Iris pigment epithelial cell (primary cell): ENCODE results near the gene BUB1.
"Not testable (repeated sequence)": the region's sequence is repeated elsewhere in the genome, so short reads cannot be mapped to it uniquely, and the experiment has no call there.

Experiments
- DNase-seq: peaks from one replicate; pipeline ENCODE4 v3.0.0-alpha.2; 2011; ENCODE audit warnings: low read depth

Gene BUB1

DNA sequence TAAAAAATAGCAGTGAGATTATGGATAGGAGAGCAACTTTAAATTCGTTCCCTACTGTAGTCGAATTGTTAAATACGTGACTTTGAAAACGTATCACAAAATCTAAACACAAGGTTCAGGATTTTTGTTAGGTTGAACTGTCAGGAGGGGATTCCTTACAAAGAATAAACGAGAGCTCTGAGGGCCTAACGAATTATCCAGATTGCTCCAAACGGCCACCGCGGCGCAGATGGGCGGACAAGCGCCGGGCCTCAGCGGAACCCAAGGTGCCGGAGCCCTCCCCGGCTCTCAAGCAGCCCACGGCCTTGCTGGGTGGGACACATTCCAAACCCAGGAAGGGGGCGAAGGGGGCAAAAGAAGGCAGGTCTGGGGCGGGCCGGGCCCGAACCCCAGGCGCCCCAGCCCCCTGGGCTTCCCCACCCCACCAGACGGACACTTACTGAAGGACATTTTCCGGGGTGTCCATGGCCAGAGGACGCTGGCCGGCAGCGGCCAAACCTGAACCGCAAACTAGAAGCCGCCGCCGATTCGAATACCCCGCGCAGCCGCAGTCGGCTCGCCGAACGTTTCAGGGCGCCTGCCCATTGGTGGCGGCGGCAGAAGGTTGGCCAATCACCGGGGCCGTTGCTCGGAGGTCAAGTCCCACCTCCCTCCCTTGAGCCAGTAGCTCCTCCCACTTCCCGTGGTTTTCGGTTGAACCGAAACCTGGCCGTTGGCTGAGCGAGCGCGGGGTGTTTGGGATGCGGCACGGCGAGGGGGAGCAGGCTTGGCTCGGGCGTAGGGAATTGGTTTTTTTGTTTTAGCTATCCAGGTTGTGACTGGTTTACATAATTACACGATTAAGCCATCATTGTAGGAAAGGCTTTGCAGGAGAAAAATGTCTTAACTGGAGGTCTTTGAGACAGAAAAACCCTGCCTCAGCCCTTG is at the start of gene BUB1:
TSS of gene BUB1 (minus strand) at position 534 of the 927 bp plus-strand sequence. CDS start at position 466, 68 bp downstream.
- DNase-seq = peak; percentile 97

DNA sequence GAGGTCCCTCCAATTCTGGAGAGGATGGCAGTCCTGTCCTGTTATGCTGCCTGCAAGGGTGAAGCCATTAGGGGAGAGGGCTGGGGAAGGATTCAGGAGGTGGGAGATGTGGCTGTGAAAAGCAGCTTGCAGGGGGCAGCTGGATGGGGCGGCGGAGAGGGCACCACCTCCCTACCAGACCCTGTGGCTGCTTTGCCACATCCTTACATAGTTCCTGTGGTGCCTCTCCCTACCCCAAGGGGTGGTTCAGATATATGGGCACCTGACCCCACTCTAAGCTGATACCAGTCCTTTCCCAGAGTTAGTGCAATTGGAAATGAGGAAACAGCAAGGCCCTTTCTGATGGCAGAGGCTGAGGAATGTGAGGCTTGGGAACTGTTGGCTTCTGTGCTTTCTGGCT is 48.4 kb upstream of the BUB1 start:
- no peak for DNase-seq

DNA sequence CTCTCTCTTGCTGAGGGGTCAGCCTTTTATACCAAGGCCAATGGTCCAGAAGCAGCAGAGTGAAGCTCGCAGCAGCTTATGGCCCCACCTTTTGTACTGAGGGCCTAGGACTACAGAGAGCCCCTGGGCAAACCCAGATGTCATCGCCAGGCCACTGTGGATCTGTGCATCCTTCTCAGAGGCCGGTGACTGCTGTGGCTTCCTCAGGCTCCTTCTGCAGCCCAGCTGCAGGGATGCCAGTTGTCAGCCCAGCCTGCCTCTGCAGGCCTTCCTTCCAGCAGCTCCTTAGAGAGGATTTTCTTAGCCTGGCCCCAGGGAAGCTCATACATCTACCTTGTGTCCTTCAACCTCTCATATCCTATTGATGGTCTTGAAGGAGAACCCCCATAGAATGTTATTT is 48.0 kb upstream of the BUB1 start:
- no peak for DNase-seq

DNA sequence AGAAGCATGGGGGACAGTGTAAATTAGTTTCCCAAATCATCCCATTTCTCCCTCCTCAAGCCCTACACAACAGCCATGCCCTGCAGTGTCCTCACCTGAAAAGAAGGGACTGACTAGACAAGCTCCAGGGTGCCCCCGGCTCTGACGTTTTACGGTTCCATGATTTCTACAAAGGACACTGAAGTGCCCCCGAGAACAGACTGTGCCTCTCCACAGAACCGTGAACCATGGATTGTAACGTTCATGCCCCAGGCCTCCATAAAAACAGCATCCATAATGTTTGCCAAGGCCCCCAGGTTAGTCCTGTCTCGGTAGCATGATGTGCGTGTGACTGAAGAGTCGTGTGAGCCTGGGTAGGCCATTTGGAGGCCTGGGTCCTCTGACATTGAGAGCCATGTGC is 47.5 kb upstream of the BUB1 start:
- no peak for DNase-seq

DNA sequence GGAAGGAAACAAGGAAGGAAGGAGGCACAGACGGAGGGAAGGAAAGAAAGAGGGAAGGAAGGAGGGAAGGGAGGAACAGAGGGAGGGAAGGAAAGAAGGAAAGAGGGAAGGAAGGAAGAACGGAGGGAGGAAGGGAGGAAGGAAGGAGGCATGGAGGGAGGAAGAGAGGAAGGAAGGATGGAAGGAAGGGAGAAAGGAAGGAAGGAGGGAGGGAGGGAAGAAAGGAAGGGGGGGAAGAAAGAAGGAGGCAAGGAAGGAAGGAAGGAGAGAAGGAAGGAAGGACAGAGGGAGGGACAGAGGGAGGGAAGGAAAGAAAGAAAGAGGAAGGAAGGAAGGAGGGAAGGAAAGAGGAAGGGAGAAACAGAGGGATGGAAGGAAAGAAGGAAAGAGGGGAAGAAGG is 47.0 kb upstream of the BUB1 start:
- DNase-seq = no peak

DNA sequence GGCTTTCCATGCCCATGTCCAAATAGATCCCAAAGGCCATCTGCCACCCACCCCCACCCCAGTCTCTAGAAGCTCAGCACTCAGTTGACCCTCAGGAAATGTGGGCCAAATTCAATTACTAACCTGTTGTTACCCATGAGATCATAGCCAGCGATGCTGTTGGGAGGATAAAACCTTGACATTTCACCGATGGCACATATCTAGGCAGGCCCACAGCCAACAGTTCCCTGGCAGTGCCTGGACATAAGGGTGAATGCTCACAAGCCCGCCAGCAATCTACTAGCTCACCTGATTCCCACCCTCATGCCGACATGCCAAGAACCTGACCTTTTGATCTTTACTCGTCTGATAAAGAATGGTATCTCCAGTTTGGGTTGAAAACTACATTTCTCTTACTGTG is 42.7 kb upstream of the BUB1 start:
- no peak for DNase-seq

DNA sequence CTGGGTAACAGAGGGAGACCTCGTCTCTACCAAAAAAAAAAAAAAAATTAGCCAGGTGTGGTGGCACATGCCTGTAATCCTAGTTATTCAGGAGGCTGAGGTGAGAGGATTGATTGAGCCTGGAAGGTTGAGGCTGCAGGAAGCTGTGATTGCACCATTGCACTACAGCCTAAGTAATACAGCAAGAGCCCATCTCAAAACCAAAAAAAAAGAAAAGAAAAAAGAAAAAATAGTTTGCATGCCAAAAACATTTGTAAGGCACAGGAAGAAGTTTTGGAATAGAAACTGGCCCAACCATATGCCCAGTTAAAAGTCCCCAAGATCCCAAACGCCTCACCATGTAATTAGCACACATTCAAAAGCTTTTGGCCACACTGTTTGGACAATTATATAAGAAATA is 41.1 kb upstream of the BUB1 start:
- no peak for DNase-seq

DNA sequence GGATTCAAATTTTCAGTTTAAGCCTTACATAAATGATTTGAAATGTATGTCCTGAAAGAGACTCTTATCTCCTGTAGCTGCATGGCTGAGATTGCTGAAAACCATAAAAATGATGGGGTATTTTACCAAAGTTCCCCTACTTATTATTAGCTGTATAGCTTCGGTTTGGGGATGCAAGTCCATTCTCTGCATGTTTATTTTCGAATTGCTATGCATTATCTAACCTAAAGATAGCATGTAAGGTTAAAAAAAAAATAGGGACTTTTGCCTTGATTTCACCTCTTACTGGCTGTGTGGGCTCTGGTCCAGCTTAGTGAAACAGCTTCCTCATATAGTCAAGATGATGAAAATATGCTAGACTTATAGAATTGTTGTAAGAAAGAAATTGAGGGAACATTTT is 40.5 kb upstream of the BUB1 start:
- DNase-seq = no peak

DNA sequence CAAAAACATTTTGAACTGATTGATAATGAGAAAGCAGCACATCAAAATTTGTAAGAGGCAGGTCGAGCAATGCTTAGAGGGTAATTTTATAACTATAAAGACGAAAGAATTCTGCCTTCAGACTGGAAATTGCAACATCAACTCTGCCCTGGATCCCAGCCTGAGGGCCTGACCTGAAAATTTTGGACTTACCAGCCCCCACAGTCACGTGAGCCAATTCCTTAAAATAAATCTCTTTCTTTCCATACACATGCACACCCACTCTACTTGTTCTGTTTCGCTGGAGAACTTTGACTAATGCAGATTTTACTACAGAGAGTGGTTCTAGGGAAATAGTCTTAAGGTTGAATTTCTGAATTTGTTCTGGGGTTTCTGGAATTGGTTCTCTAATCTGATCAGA is 39.9 kb upstream of the BUB1 start:
- no peak for DNase-seq

DNA sequence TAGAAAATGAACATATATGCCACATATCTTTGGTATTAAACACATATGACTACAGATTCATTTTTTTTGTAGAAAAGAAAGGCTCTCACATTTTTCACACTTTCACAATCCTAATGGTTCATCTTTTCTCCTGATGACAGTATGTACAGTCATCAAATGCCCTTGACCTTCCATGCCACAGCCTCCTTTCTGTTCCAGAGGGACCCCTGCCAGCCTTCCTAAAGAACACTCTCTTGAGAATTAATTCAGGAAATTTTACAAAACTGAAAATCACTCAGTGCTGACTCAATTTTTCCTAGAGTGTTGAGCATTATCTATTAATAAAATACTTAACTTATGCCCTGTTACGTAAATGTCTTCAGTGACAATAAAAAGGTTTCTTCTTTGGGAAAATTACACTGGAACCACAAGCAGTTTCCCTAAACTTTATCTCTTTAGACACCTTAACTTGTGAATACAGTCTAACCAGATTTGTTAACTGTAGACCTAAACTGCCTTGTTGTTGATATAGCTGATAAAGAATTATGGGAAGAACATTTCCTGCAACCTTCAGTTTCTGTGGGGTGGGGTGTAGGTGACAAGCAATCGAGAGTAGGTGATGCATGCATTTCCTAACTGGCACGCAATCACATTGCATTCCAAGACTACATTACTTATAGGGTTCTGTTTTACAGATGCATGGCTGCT is 39.2 kb upstream of the BUB1 start:
- no peak for DNase-seq

DNA sequence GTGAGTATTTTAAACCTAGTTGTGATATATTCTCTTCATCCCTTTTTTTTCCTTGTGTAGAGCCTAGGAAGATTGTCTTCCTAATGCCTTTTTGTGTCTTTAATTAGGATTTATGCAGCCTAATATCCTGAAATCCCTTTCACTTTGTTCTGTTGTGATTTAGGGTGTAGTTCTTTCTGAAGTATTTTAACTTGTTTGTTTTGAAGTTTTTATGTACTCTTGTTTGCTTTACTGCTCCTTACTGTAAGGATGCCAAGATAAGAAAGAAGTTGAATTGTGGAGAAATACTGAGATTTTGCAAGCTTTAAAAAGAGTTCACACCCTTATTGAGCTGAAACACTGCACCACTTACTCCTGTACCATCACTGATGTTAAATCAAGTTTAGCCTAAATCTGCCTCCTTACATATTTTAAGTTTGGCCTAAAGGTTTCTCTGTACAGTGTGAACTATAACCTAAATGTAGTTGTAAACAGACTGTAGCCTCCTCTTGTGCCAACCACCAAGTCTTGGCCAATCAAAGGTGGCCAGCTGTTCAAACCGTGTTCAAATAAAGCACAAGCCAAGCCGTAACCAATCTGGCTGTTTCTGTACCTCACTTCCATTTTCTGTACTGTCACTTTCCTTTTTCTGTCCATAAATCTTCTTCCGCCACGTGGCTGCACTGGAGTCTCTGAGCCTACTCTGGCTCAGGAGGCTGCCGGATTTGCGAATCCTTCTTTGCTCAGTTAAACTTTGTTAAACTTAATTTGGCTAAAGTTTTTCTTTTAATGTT is 36.8 kb upstream of the BUB1 start:
- DNase-seq = no peak

DNA sequence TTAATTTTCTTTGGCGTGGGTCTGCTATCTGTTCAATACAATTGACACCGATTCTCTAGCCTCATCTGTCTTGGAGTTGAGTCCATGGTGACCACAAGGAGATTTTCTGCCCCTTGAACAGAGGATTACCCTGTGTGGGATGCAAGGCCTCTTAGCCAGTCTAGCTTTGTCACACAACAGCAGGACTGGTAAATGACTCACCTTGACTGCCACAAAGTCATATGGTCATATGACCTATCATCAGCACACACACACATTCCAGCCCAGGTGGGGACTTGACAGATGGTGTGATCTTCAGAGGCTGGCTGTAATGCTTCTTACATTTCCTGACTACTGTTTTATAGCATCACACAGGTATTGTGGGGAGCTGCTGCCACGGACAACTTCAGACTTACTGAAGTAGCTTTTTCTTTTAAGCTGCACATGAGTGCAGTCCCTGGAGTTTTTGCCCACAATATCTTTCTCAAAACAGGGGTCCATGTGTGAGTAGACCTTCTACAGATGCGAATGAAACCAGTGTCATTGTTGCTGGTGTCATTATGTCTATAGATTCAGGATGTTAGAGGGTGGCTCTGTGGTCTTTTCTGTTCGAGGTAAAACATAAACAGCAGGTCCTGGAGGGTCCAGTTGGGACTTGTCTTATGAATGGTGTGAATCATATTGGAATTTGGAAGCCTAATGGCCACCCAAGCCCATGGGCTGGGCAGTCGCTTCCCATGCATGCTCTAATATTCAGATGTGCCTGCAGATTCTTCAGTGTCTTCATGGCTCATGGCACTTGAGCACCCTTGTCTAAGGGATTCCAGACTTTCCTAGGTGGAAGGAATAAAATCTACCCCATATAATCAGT is 35.9 kb upstream of the BUB1 start:
- DNase-seq = no peak

DNA sequence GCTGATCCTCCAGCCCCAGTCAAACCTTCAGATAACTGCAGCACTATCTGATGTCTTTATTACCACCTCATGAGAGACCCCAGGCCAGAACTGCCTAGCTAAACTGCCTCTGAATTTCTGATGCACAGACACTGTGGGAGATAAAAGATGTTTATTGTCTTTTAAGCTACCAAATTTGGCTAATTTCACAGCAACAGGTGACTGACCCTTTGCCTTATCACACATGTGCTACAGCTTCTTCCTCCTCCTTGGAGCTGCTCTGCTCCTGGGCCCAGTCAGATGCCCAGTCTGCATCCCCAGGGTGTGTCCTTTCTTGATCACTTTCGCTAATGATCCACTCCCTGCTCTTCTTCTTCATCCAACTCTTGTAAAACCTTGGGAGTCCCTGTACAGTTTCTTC is 34.9 kb upstream of the BUB1 start:
- DNase-seq = no peak

DNA sequence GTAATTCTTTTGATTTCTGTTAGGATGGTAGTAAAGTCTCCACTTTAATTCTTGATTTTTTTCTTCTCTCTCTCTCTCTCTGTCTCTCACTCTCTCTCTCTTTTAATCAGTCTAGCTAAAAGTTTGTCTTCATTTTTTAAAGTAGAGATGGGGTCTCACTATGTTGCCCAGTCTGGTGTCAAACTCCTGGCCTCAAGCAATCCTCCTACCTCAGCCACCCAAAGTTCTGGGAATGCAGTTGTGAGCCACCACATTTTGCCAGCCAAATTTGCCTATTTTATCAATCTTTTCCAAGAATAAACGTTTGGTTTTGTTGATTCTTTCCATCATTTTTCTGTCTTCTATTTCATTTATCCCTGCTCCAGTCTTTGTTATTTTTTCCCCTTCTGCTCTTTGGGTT is 30.6 kb upstream of the BUB1 start:
- DNase-seq = no peak

DNA sequence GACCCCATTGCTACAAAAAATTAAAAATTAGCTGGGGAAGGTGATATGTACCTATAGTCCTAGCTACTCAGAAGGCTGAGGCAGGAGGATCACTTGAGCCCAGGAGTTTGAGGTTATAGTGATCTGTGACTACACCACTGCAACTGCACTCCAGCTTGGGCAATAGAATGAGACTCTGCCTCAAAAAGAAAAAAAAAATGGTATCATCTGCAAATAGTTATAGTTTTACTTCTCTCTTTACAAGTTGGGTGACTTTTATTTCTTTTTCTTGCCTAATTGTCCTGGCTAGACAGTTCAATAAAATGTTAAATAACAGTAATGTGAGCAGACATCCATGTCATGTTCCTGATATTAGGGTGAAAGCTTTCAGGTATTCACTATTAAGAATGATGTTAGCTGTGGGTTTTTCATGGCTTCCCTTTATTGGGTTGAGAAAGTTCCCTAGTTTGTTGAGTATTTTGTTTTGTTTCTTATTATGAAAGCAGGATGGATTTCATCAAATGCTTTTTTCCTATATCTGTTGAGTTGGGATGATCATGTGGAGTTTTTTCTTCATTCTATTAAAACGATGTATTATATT is 29.6 kb upstream of the BUB1 start:
- DNase-seq = no peak

DNA sequence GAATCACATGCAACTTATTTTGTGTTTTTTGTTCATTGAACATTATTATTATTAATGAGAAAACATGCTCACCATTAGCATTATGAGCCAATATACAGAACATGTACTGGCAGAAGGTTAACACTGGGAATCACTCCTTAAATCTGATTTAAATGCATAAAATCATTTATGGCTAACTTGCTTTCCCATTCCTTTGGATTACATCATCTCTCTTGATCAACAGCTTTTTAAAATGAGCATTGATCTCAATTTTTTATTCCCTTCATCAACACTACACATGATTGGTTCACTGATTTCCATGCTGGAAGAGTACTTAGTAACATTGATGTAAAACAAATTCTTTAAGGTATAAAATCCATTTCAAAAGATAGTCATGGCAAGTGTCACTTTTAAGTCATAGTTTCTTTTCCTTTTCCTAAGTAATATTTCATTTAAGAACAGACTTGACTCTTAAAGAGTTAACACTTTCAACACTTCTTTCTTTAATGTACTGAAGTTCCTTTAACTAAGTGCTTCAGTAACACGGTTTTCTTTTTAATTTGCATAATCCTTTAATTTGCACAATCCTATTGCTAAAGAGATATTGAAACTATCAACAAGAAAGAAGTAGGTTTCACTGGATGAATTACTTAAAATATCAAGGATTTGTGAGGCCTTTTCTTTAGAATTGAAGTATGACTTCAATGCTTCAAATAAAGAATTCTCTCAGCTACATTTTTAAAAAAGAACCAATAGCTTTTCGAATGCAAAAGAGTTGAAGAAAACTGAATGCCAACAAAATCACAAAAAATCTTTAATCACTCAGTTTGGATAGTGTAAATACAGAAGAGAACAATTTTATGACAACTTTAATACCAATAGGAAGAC is 24.9 kb upstream of the BUB1 start:
- no peak for DNase-seq

DNA sequence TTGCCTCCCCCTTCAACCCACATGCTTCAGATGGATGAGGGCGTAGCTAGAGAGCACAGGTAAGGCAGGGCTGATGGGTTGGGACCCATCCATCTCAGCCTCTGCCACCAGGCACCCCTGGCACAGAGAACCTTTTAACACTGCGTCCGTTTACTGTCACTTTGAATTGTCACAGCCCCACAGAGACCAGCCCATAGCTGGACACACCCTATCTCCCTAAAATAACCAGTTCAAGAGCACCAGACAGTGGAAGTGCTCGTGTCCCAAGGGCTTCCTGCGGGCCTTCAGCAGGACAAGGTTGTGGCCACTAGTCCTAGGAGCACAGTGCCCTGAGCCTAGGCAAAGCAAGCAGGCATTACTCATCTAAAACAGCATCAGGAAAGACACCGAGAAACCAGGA is 20.4 kb upstream of the BUB1 start:
- not testable (repeated sequence) for DNase-seq

DNA sequence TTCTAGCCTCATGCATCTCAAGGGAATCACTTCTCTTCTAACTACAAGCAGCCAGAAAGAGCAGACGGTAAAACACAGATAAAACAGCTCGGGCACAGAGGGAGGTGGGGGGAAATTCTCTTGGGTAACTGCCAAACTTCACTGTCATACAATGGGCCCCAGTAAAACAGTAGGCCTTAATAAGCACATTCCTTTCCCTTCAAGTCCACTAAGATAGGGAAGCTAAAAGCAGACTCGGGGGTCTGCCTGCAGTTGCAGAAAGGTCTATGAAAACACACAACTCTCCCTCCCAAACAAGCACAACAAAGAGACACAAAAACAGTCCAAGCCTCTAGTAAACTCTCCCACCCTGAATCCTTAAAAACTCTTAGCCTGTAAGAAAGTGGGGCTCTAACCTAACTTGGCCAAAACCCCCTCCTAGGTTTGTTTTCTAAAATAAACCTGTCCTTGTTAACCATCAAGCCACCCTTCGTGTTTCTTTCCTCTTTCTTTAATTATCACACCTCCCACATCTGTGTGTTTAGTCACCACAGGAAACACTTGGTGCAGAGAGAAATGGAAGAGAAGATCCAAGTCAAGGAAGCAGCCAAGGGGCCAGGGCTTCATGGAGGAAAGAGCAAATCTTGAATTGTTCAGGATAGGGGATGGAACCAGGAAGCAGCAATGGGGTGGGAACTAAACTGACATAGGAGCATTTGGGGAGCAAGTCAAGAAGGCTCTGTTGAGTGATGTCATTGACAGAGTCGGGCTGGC is 17.5 kb upstream of the BUB1 start:
- DNase-seq = not testable (repeated sequence)

DNA sequence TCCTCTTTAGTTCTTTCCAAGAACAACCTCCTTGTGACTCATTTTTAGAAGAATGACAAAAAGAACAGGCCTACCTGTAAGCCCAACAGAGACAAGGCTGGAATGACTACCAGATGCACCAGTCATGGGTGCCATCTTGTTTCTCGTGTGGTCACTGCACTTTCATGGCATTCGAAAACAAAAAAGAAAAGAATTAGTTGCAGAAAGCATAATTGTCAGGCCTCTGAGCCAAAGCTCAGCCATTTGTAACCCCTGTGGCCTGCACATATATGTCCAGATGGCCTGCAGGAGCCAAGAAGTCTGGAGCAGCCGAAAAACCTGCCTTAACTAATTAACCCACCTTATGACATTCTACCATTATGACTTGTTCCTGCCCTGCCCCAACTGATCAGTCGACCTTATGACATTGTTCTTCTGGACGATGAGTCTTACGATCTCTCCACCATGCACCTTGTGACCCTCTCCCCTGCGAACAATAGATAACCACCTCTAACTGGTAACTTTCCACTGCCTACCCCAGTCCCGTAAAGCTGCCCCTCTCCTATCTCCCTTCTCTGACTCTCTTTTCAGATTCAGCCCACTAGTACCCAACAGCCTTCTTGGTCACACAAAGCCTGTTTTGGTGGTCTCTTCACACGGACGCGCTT is 13.9 kb upstream of the BUB1 start:
- DNase-seq = no peak
